ENCODE measurements around the gene TEKTIP1.

The TEKTIP1 gene

DNA sequence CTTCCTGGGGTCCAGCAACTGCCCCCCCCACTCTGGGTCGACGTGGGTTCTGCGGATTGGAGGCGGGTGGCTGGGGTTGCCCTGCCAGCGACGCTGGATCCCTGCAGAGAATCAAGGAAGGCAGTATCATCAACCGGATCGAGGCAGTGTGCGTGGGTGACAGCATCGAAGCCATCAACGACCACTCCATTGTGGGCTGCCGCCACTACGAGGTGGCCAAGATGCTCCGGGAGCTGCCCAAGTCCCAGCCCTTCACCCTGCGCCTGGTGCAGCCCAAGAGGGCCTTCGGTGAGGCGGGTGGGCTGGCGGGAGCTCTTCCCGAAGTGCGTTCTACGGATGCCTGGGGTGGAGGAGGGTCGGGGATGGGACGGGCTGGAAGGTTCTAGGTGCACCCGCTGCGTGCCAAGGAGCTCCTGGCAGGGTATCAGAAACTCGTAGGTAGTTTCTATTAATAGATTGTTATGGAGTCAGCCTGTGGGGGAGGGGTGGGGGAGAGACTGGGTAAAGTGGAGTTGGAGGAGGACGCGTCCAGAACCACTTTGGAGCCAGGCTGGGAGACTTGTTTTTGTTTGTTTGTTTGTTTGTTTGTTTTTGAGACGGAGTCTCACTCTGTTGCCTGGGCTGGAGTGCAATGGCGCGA, 47.9 kb downstream of the TEKTIP1 start:
- no peak for DNase-seq

DNA sequence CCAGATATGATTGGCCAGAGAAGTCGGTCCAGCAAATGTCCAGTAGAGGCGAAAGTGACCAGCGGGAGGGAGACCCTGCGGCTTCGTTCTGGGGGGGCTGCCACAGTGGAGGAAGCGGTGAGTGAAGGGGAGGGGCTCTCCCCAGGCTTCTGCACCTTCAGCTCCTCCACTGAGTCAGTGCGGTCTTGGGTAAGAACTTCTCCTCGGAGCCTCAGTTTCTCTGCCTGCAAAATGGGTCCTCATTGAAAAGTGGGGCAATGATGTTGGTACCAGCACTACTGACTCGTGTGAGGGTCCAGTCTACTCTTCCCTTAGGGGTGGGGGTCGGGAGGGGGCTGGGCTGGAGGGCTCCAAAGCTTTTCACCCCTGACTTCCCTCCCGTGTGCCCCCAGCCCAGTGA, 50.5 kb downstream of the TEKTIP1 start:
- no peak for DNase-seq

DNA sequence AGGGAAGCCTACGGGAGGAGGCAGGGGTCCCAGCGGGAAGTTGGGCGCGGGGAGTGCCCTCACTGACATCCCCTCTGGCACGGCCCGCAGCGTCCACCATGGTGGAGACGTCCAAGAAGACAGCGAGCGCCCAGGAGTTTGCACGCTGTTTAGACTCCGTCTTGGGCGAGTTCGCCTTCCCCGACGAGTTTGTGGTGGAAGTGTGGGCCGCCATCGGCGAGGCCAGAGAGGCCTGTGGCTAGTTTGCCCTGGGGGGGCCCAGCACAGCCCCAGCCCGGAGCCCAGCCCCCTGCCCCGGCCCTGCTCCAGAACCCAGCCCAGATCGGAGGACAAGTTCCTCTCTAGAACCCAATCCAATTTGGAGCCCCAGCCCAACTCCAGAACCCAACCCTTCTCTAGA, 51.0 kb downstream of the TEKTIP1 start:
- no peak for DNase-seq

DNA sequence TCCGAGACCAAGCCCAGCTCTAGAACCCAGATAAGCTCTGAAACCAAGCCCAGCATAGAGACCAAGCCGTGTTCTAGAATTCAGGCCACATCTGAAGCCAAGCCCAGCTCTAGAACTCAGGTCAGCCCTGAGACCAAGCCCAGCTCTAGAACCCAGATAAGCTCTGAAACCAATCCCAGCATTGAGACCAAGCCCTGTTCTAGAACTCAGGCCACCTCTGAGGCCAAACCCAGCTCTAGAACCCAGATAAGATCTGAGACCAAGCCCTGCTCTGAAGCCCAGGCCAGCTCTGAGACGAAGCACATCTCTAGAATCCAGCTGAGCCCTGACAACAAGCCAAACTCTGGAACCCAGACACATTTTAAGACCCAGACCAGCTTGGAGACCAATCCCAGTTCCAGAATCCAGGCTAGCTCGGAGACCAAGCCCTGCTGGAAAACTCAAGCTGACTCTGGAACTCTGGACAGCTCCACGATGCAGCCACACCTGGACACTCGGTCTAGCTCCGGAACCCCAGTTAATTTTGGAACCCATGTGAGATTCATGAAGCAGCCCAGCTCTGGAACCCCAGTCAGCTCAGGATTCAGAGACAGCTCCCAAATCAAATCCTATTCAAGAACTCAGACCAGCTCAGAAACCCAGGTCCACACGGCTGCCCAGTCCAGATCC, 52.2 kb downstream of the TEKTIP1 start:
- no peak for DNase-seq

DNA sequence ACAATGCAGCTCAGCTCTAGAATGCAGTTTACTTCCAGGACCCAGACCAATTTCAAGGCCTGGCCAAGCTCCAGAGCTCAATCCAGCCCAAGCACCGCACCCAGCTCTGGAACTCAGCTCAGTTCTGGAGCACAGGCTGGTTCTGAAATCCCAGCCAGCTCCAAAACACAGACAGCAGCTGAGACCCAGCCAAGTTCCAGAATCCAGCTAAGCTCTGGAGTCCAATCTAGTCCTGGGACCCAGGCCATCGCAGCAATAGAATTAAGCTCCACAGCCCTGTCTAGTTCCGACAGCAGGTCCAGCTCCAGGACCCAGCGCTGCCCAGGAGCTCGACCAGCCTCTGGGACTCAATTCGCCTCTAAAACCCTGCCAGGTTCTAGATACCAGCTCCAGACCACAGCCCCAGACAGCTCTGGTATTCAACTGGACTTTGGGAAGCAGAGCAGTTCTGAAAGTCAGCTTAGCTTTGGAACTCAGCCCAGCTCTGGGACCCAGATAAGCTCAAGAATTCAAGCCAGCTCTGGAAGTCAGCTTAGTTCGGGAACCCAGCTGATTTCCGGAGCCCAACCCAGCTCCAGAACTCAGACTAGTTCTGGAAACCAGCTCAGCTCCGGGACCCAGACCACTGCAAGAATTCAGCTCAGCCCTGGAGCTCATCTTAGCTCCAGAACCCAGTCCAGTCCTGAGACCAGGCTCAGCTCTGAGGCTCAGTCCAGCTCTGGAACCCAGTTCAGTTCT, 53.1 kb downstream of the TEKTIP1 start:
- no peak for DNase-seq

DNA sequence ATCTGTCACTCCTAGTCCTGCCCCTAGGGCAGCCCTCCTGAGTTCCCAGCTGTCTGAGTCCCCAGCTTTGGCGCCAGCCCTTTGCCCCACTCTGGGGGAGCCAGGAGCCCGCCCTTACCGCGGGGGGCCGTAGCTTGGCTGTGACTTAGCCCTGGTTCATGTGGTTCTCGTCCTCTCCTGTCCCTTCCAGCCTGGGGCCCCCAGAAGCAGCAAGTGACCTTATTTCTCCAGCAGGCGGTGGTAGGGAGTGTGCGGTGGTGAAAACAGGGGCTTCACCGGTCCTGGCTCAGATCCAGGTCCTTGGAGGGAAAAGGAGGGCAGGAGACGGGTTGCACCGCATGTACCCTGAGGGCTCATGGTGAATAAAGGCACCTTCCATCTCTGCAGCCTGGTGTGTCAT, 54.2 kb downstream of the TEKTIP1 start:
- no peak for DNase-seq

All from effector CD4-positive, alpha-beta T cell (primary cell).